ENCODE results near the gene CRACR2B.
A peak's percentile ranks its signal among the peaks of the same experiment; 100 is the strongest.

The CRACR2B gene

GRCh38 chr11:826836-827145 lies 928 bp upstream of the CRACR2B start:
- H3K4me3 ChIP-seq (ENCODE audit: low read depth, low read length), result no peak overlapping the region
- TF ChIP-seq, protein P1, sequence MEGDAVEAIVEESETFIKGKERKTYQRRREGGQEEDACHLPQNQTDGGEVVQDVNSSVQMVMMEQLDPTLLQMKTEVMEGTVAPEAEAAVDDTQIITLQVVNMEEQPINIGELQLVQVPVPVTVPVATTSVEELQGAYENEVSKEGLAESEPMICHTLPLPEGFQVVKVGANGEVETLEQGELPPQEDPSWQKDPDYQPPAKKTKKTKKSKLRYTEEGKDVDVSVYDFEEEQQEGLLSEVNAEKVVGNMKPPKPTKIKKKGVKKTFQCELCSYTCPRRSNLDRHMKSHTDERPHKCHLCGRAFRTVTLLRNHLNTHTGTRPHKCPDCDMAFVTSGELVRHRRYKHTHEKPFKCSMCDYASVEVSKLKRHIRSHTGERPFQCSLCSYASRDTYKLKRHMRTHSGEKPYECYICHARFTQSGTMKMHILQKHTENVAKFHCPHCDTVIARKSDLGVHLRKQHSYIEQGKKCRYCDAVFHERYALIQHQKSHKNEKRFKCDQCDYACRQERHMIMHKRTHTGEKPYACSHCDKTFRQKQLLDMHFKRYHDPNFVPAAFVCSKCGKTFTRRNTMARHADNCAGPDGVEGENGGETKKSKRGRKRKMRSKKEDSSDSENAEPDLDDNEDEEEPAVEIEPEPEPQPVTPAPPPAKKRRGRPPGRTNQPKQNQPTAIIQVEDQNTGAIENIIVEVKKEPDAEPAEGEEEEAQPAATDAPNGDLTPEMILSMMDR (IDR thresholded peaks at IDR 0.05; ENCODE audit: low read depth, low read length), result no peak

DNA sequence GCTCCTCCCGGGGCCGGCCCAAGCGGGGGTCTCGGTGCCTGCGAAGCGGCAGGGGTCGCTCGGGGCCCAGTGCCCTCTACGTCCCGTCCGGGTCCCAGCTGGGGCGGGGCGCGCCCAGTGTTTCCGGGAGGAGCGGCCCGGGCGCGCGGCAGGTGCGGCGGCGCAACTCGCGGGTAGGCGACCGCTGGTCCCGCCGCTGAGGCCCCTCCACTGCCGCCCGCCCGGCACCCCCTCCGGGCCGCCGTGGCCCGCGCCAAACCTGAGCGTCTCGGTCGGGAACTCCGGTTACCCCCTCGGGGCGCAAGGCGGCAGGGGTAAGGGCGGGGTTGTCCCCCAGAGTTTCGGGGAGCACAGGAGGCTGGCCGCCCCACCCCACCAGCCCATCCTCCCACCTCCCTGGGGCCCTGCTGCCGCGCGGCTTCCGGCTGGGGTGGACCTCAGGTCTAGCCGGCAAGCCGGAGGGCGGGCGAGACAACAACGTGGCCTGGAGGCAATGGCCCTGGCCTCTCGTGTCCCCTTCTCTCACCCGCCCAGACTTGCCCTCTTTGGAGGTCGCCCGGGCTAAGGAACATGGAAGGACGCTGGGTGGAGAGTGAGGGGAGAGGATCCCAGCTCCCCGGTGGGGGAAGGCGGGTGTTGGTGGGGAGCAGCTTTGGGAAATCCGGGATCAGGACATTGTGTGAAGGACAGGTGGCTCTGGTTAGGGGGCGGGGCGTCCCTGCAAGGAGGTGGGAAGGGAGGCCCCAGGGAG lies 398 bp upstream of the CRACR2B start:
- no peak overlapping the region for H3K4me3 ChIP-seq (ENCODE audit: low read depth, low read length)
- TF ChIP-seq, protein P1 (IDR thresholded peaks at IDR 0.05; ENCODE audit: low read depth, low read length), result no peak

- TF ChIP-seq, protein P1 (IDR thresholded peaks at IDR 0.05; ENCODE audit: low read depth, low read length), result no peak
- no peak overlapping the region for H3K4me3 ChIP-seq (ENCODE audit: low read depth, low read length)
Observed at GRCh38 chr11:828506-829175, 922 bp downstream of the CRACR2B start.

DNA sequence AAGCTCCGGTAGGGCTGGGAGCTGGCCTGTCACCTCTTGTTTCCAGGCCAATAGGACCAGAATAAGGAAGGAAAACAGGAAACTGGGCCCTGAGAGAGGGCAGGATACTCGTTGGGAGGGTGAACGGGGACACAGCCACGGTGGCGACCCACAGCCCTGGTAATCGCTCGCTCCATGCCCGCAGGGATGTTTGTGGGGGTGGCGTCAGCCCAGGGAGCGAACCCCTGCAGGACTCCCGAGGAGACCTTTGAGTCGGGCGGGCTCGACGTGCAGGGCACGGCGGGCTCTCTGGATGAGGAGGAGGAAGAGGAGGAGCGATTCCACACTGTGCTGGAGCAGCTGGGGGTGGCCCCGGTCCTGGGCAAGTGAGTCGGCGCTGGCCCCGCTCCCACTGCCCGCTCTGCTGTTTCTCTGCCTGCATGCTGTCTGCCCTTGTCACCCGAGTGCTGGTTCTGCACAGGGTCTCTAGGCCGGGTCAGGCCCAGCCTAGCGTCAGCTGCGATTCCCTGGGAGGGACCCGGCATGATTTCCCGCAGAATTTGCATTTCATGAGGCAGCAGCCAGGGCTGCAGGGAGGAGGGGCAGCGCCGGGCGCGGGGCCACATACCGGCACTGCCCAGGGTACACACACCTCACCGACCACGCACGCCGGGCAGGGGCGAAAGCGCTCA lies 1.6 kb downstream of the CRACR2B start:
- TF ChIP-seq, protein P1 (IDR thresholded peaks at IDR 0.05; ENCODE audit: low read depth, low read length), result no peak
- H3K4me3 ChIP-seq (ENCODE audit: low read depth, low read length), result peak overlapping the region; percentile 16; the same call in 1 of the 2 replicates

DNA sequence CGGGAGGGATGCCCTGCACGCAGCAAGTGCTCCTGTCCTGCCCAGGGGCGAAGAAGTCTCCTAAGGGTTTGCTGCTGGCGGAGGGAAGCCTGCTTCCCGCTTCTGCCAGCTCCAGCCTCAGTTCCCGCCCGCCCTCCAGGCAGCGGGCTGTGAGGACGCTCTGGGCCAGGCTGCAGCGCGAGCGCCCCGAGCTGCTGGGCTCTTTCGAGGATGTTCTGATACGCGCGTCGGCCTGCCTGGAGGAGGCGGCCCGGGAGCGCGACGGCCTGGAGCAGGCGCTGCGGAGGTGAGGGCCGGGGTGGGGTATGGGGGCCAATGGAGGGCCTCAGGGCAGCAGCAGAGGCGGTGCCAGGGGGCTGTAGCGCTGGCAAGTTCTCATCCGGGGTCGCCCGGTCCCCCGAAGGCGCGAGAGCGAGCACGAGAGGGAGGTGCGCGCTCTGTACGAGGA lies 2.2 kb downstream of the CRACR2B start:
- peak overlapping the region; percentile 16; the same call in 1 of the 2 replicates for H3K4me3 ChIP-seq (ENCODE audit: low read depth, low read length)
- TF ChIP-seq, protein P1 (IDR thresholded peaks at IDR 0.05; ENCODE audit: low read depth, low read length), result no peak

DNA sequence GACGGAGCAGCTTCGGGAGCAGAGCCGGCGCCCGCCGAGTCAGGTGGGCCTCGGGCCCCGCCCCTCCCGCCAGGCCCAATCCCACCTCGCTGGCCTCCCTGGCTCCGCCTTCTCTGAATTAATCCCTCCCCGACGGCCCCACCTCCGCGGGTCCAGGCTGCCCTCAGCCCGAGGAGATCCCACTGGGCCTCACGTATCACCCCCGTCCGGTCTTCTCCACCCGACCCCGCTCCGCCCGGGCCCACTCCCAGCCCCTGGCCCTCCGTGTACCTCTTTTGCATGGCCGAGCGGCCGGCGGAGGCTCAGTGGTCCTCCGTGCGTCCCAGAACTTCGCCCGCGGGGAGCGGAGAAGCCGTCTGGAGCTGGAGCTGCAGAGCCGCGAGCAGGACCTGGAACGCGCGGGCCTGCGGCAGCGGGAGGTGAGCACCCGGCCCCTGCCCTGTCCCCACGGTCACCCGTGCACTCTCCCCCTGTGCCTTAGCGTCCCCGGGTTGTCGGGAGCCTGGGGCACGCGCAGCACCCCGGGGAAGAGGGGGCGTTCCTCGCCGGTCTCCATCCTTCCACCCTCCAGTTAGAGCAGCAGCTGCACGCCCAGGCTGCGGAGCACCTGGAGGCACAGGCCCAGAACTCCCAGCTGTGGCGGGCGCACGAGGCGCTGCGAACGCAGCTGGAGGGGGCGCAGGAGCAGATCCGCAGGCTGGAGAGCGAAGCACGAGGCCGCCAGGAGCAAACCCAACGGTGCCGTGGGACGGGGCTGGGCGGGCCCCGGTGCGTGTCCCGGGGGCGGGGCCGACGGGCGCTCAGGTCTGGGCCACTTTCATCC lies 2.8 kb downstream of the CRACR2B start:
- TF ChIP-seq, protein P1 (IDR thresholded peaks at IDR 0.05; ENCODE audit: low read depth, low read length), result no peak
- peak overlapping the region; percentile 17; the same call in 1 of the 2 replicates for H3K4me3 ChIP-seq (ENCODE audit: low read depth, low read length)
